HEK293 (cell line): ENCODE data around the gene CD81.

Source experiments
- CTCF ChIA-PET: fragments of 350-600 bp; formaldehyde crosslinking; extraction: SDS; loops from one replicate; lab custom pipeline; 2021; ENCODE audit warnings: antibody characterized with exemption; lab: Yijun Ruan, JAX
- POLR2A ChIA-PET: fragments of 300-600 bp; formaldehyde crosslinking; extraction: SDS; loops from one replicate; lab custom pipeline; 2020; ENCODE audit warnings: antibody characterized with exemption, inconsistent platforms; lab: Yijun Ruan, JAX
- H3K27ac ChIP-seq: fragments of 200-500 bp; sonication (Bioruptor generic); 2 replicates; pipeline ENCODE4 v1.5.1; 2014; ENCODE audit warnings: low read depth, low read length, control low read depth, inconsistent platforms; ENCODE audit errors: extremely low read depth
- H3K36me3 ChIP-seq, 2 experiments: fragments of 200-500 bp in 1 of 2; sonication (Bioruptor generic) in 1 of 2; 1 replicate in 1 of 2; 2 replicates in 1 of 2; pipeline ENCODE4 v1.5.1; 2014 to 2017; ENCODE audit warnings: inconsistent platforms in 2 of 2, low read length in 2 of 2; ENCODE audit not compliant: control insufficient read depth in 2 of 2, insufficient read depth in 1 of 2
- H3K4me1 ChIP-seq: fragments of 200-500 bp; sonication (Bioruptor generic); 2 replicates; pipeline ENCODE4 v1.5.1; 2014; ENCODE audit warnings: mild to moderate bottlenecking, low read length, inconsistent platforms; ENCODE audit not compliant: control insufficient read depth, insufficient read depth
- H3K4me3 ChIP-seq: 2 replicates; pipeline ENCODE4 v1.5.1; 2011; ENCODE audit warnings: low read depth, mild to moderate bottlenecking, control low read depth, low read length, moderate library complexity
- H3K9me3 ChIP-seq: fragments of 200-500 bp; sonication (Bioruptor generic); 2 replicates; pipeline ENCODE4 v1.5.1; 2014; ENCODE audit warnings: low read depth, low read length, inconsistent platforms; ENCODE audit not compliant: control insufficient read depth, insufficient read depth
- BCL11A ChIP-seq: fragments of 450-650 bp; formaldehyde crosslinking; IDR thresholded peaks from 2 replicates; pipeline ENCODE4 v1.5.1; 2016; ENCODE audit warnings: low read depth, missing biosample characterization, missing genetic modification characterization
- FEZF1 ChIP-seq: fragments of 450-650 bp; formaldehyde crosslinking; IDR thresholded peaks from 2 replicates; pipeline ENCODE4 v1.5.1; 2016; ENCODE audit warnings: missing biosample characterization, missing genetic modification characterization
- SCRT1 ChIP-seq: fragments of 450-650 bp; formaldehyde crosslinking; IDR thresholded peaks from 2 replicates; pipeline ENCODE4 v1.5.1; 2016; ENCODE audit warnings: missing biosample characterization, missing genetic modification characterization, borderline replicate concordance
- SETDB1 ChIP-seq: IDR thresholded peaks from one replicate; pipeline ENCODE4 v1.6.1; 2017; ENCODE audit warnings: mild to moderate bottlenecking, low read length, moderate library complexity, mixed read lengths; ENCODE audit not compliant: insufficient read length
- SP7 ChIP-seq: fragments of 450-650 bp; formaldehyde crosslinking; IDR thresholded peaks from 2 replicates; pipeline ENCODE4 v1.5.1; 2016; ENCODE audit warnings: missing biosample characterization, missing genetic modification characterization
- ZNF148 ChIP-seq: fragments of 450-650 bp; formaldehyde crosslinking; IDR thresholded peaks from 2 replicates; pipeline ENCODE4 v1.5.0; 2017; ENCODE audit warnings: missing biosample characterization, missing genetic modification characterization, borderline replicate concordance
- ZNF248 ChIP-seq: fragments of 450-650 bp; formaldehyde crosslinking; IDR thresholded peaks from 2 replicates; pipeline ENCODE4 v1.5.1; 2017; ENCODE audit warnings: missing biosample characterization, missing genetic modification characterization
- ZNF274 ChIP-seq, 2 experiments: fragments of 200-500 bp in 1 of 2; fragments of 450-650 bp in 1 of 2; sonication (Bioruptor generic) in 1 of 2; formaldehyde crosslinking in 1 of 2; IDR thresholded peaks; 2 replicates each; pipeline versions ENCODE4 v1.5.1 to v1.6.1; 2014 to 2016; ENCODE audit warnings: borderline replicate concordance in 1 of 2, inconsistent platforms in 1 of 2, low read length in 1 of 2, missing biosample characterization in 1 of 2, missing genetic modification characterization in 1 of 2
- ZNF404 ChIP-seq: fragments of 450-650 bp; formaldehyde crosslinking; IDR thresholded peaks from 2 replicates; pipeline ENCODE4 v1.5.1; 2017; ENCODE audit warnings: missing biosample characterization, missing genetic modification characterization
- ZNF423 ChIP-seq: fragments of 450-650 bp; formaldehyde crosslinking; IDR thresholded peaks from 2 replicates; pipeline ENCODE4 v1.5.1; 2016; ENCODE audit warnings: missing biosample characterization, missing genetic modification characterization
- ZNF426 ChIP-seq: fragments of 450-650 bp; formaldehyde crosslinking; IDR thresholded peaks from 2 replicates; pipeline ENCODE4 v1.5.1; 2017; ENCODE audit warnings: missing biosample characterization, missing genetic modification characterization, mild to moderate bottlenecking, inconsistent platforms, moderate library complexity
- ZNF433 ChIP-seq: fragments of 450-650 bp; formaldehyde crosslinking; IDR thresholded peaks from 2 replicates; pipeline ENCODE4 v1.5.1; 2016; ENCODE audit warnings: missing biosample characterization, missing genetic modification characterization, low read depth
- ZNF560 ChIP-seq: fragments of 450-650 bp; formaldehyde crosslinking; IDR thresholded peaks from 2 replicates; pipeline ENCODE4 v1.5.1; 2017; ENCODE audit warnings: missing biosample characterization, missing genetic modification characterization, borderline replicate concordance
- ZNF585B ChIP-seq: fragments of 450-650 bp; formaldehyde crosslinking; IDR thresholded peaks from 2 replicates; pipeline ENCODE4 v1.5.1; 2016; ENCODE audit warnings: missing biosample characterization, missing genetic modification characterization
- ZNF670 ChIP-seq: fragments of 450-650 bp; formaldehyde crosslinking; IDR thresholded peaks from 2 replicates; pipeline ENCODE4 v1.5.1; 2016; ENCODE audit warnings: missing biosample characterization, missing genetic modification characterization, low read depth
- ZSCAN16 ChIP-seq: fragments of 450-650 bp; formaldehyde crosslinking; IDR thresholded peaks from 2 replicates; pipeline ENCODE4 v1.5.1; 2016; ENCODE audit warnings: missing biosample characterization, missing genetic modification characterization
- TF ChIP-seq, protein P1 (sequence below): fragments of 450-650 bp; formaldehyde crosslinking; IDR thresholded peaks from 2 replicates; pipeline ENCODE4 v1.5.1; 2016; ENCODE audit warnings: missing biosample characterization, missing genetic modification characterization
- TF ChIP-seq, protein P2 (sequence below): sonication (generic); formaldehyde crosslinking; IDR thresholded peaks from 2 replicates; pipeline ENCODE4 v1.8.1; 2022; ENCODE audit warnings: mild to moderate bottlenecking, moderate library complexity, missing genetic modification reagents
- TF ChIP-seq, protein P3 (sequence below): fragments of 450-650 bp; formaldehyde crosslinking; IDR thresholded peaks from 2 replicates; pipeline ENCODE4 v1.5.1; 2016; ENCODE audit warnings: missing biosample characterization, missing genetic modification characterization

The CD81 gene

DNA sequence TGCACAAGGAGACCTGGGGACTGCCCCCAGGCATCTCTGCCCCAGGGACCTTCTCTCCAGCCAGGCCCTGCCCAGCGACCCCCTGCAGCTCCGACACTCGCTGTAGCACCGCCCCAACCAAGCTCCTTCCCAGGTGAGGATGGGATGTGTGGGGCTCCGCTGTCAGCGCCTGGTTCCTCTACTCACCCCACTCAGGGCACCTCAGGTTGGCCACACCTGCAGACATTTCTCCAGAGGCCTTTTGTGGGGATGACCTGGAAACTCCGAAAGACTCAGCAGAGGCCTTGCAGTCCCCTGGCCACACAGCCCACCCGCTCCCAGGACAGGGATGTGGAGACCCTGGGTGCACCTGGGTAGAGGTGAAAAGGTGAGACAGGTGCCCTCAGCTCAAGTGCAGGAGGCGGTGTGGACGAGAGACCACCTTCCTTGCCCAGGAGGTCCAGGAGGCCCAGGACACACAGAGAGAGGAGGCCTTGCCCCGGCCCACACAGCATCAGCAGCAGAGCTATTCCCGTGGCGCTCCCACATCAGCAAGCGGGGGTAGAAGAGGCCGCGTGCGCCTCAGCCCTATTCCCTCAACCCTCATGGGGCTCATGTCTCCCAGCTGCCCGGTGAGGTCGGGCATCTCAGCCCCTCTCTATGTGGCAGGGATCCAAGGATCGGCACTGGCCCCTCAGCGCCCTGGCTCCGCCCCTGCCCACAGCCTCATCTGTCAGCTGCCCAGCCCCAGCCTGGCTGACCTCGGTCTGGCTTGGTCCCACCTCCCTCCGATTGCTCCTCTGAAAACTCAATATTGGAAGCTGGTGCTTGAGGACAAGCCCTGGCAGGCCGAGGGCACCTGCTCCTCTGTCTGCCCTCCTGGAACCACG, 46.3 kb downstream of the CD81 start (continued):
- no peak for TF ChIP-seq ZNF148
- TF ChIP-seq ZNF423 (tag by site-specific recombination) = no peak
- no peak for TF ChIP-seq SETDB1
- TF ChIP-seq ZNF433 (tag by site-specific recombination) = no peak

- H3K27ac ChIP-seq = no peak overlapping the region
- CTCF ChIA-PET = interaction anchor here (0.6 to 11.2 kb wide), 3 partner anchors 106 to 436 kb away, joined by 3 to 297 read pairs (median 208); partner anchors contain the start of genes C11orf21 and TSPAN32
- no peaks in the 10 kb centered on the region for H3K36me3 ChIP-seq
- TF ChIP-seq ZNF426 (tag by site-specific recombination) (no peak), BCL11A (tag by site-specific recombination) (no peak)
- TF ChIP-seq, protein P1, sequence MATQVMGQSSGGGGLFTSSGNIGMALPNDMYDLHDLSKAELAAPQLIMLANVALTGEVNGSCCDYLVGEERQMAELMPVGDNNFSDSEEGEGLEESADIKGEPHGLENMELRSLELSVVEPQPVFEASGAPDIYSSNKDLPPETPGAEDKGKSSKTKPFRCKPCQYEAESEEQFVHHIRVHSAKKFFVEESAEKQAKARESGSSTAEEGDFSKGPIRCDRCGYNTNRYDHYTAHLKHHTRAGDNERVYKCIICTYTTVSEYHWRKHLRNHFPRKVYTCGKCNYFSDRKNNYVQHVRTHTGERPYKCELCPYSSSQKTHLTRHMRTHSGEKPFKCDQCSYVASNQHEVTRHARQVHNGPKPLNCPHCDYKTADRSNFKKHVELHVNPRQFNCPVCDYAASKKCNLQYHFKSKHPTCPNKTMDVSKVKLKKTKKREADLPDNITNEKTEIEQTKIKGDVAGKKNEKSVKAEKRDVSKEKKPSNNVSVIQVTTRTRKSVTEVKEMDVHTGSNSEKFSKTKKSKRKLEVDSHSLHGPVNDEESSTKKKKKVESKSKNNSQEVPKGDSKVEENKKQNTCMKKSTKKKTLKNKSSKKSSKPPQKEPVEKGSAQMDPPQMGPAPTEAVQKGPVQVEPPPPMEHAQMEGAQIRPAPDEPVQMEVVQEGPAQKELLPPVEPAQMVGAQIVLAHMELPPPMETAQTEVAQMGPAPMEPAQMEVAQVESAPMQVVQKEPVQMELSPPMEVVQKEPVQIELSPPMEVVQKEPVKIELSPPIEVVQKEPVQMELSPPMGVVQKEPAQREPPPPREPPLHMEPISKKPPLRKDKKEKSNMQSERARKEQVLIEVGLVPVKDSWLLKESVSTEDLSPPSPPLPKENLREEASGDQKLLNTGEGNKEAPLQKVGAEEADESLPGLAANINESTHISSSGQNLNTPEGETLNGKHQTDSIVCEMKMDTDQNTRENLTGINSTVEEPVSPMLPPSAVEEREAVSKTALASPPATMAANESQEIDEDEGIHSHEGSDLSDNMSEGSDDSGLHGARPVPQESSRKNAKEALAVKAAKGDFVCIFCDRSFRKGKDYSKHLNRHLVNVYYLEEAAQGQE (tag by site-specific recombination) = no peak
- TF ChIP-seq, protein P2, sequence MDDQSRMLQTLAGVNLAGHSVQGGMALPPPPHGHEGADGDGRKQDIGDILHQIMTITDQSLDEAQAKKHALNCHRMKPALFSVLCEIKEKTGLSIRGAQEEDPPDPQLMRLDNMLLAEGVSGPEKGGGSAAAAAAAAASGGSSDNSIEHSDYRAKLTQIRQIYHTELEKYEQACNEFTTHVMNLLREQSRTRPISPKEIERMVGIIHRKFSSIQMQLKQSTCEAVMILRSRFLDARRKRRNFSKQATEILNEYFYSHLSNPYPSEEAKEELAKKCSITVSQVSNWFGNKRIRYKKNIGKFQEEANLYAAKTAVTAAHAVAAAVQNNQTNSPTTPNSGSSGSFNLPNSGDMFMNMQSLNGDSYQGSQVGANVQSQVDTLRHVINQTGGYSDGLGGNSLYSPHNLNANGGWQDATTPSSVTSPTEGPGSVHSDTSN (CRISPR knock-in tag) = no peak
- H3K4me1 ChIP-seq = no peaks in the 10 kb centered on the region
- POLR2A ChIA-PET = no interaction called here
- no peaks in the 10 kb centered on the region for H3K9me3 ChIP-seq
- no peak overlapping the region for H3K4me3 ChIP-seq
Observed at GRCh38 chr11:2424811-2425495, 47.8 kb downstream of the CD81 start.

DNA sequence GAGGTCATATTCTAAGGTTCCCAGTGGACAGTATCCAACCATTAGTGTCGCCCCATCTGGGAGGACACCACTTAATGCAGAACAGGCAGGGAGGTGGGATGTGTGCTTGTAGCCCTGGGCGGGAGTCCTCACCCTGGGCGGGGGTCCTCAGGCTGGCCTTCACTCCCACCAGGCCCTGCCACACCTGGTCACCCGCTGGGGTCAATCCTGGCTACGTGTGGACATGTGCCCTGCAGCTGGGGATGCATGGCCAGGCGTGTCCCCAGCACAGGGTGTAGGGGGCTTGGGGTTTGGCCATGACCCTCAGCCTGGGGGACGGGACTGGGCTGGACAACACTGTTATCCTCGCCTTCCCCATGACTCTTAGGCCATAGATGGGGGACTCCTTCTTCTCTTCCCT, 48.4 kb downstream of the CD81 start:
- H3K36me3 ChIP-seq = no peaks in the 10 kb centered on the region

More for the DNA sequence above, 48.4 kb downstream of the CD81 start:
- Histone ChIP-seq H3K4me3 (no peak overlapping the region), H3K9me3 (no peaks in the 10 kb centered on the region), H3K27ac (no peak overlapping the region), H3K4me1 (no peaks in the 10 kb centered on the region)
- ChIA-PET CTCF (interaction anchor here (0.6 to 11.2 kb wide), 4 partner anchors 106 to 466 kb away, joined by 3 to 297 read pairs (median 106); partner anchors contain the start of genes C11orf21 and TSPAN32), POLR2A (no interaction called here)
- no peak for TF ChIP-seq ZNF248 (tag by site-specific recombination)
- TF ChIP-seq FEZF1 (tag by site-specific recombination) = no peak
- TF ChIP-seq, protein P3, sequence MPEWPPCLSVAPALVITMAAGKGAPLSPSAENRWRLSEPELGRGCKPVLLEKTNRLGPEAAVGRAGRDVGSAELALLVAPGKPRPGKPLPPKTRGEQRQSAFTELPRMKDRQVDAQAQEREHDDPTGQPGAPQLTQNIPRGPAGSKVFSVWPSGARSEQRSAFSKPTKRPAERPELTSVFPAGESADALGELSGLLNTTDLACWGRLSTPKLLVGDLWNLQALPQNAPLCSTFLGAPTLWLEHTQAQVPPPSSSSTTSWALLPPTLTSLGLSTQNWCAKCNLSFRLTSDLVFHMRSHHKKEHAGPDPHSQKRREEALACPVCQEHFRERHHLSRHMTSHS (tag by site-specific recombination) = no peak
- TF ChIP-seq ZNF585B (tag by site-specific recombination) = no peak
- no peak for TF ChIP-seq SP7
- TF ChIP-seq ZNF274 (IDR thresholded peaks at IDR 0.05; ENCODE audit: low read length) = no peak
- no peak for TF ChIP-seq ZNF274 (tag by site-specific recombination; IDR thresholded peaks at IDR 0.05; ENCODE audit: borderline replicate concordance)
- TF ChIP-seq ZNF560 = no peak
- TF ChIP-seq SCRT1 (tag by site-specific recombination) = no peak
- no peak for TF ChIP-seq ZNF404 (tag by site-specific recombination)
- no peak for TF ChIP-seq ZNF670
- TF ChIP-seq ZSCAN16 (tag by site-specific recombination) = no peak
